NCI-H146 (cell line): ENCODE results near the gene SPINK1.
"Not testable (repeated sequence)": the region's sequence is repeated elsewhere in the genome, so short reads cannot be mapped to it uniquely, and the experiment has no call there.

Experiments
- DNase-seq: peaks from one replicate; lab custom pipeline; 2025; lab: John Stamatoyannopoulos, UW

SPINK1 gene

DNA sequence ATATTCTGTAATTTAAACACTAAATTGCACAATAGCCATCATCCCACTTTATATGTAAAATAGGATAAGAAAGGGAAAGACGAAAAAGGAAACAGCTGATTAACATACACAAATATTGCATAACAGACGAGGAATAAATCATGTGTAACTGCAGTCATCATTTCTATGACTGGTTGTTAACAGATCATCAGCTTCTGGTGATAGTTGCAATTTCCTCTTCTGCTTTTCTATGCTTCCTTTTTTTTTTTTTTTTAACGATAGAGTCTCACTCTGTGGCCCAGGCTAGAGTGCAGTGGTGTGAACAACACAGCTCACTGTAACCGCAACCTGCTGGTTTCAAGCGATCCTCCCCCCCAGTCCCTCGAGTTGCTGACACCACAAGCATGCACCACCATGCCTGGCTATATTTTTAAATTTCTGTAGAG, 26.4 kb downstream of the SPINK1 start:
- no peak for DNase-seq

DNA sequence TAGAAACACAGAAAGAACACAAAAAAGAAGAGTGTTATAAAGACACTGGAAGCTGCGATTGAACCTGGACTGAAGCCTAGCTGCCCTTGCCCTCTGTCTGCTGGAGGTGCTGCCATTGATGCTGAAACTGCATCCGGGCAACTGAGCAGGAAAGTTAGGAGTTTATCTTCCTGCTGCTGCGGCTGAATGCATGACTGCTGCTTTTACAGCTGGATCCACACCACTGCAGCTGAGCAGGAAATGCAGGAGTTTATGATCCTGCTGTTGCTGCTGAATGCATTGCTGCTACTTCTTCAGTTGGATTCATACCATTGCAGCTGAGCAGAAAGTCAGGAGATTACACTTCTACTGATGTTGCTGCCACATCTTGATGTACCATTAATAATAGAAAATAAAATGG, 27.1 kb downstream of the SPINK1 start:
- peak; percentile 24 for DNase-seq

DNA sequence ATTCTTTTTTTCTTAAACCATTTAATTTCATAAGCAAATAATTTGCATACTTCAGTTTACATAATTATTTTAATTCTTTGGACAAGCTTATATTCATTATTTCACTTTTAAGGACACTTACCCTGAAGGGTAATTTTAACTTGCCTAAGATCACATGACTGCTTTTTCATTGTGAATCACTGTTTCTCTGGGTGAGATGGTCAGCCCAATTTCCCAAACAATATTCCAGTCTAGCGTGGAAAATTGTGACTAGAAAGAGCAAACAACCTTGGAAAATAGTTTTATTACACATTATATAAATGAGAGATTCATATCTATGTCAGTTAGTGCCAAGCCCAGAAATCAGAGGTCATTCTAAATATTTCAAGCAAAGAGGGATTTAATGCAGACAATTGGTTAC, 27.5 kb downstream of the SPINK1 start:
- DNase-seq: no peak

DNA sequence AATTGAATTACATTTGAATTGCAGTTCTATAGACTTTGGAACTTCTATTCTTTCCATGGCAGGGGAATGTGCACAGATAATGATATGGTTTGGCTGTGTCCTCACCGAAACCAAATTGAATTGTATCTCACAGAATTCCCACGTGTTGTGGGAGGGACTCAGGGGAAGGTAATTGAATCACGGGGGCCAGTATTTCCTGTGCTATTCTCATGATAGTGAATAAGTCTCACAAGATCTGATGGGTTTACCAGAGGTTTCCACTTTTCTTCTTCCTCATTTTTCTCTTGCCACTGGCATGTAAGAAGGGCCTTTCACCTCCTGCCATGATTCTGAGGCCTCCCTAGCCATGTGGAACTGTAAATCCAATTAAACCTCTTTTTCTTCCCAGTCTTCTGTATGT, 28.3 kb downstream of the SPINK1 start:
- DNase-seq: not testable (repeated sequence)

DNA sequence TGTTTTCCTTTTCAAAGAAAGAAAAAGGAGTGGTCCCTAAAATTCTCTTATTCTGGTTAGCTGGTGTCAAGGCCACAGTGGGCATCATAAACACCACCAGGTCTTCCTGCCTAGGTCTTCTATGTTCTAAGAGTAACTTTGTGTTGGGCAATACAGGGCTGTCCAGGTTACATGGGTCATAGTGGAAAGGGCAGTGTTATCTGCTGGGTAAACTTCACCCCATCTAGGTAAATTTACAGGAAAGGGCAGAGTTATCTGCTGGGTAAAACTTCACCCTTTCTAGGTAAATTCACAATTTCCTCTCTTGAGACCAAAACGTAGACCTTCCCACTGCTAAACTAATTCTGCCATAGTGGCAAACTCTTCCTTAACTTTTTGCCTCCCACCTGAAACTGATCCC, 30.0 kb downstream of the SPINK1 start:
- DNase-seq: no peak

DNA sequence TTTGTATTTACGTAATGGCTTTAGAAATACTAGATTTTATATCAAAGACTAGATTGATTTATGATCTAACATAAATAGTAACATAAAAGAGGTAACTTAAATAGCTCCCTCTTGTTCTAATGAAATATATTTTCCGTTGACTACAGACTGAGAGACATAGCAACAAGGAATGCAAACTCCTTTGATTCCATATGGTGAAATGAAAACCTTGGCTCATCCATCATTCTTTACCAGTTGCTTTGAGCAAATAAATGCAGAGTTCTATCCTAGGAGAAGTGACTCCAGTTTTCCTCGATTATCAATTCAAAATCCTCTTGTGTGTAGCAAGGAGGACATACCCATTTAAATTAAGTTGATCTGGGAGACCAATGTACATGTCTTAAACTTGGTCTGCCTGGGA, 31.0 kb downstream of the SPINK1 start:
- DNase-seq: no peak

DNA sequence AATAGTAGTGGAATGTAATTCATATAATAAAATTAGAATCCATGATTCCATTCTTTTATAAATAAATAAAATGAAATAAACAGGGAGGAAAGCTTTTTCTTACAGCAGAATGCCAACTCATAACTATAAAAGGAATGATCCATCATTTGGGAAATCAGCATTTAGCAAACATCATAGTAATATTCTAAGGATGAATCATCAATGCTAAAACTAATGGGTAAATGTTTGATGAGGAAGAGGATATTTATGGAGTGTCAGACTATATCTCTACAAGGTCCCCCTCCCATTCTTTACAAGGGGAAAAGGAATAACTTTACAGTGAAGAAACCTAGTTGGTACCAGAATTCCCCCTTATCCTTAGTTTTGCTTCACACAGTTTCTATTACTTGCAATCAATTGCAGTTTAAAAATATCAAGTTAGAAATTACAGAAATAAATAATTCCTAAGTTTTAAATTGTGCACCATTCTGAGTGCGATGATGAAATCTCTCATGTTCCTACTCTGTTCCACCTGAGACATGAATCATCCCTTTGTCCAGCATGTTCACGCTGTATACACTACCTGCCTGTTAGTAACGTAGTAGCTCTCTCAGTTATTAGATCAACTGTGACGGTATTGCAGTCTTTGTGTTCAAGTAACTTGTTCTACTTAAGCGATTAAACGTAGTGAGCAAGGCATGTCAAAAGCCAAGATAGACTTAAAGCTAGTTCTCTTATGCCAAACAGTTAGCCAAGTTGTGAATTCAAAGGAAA, 34.7 kb downstream of the SPINK1 start:
- DNase-seq: no peak

DNA sequence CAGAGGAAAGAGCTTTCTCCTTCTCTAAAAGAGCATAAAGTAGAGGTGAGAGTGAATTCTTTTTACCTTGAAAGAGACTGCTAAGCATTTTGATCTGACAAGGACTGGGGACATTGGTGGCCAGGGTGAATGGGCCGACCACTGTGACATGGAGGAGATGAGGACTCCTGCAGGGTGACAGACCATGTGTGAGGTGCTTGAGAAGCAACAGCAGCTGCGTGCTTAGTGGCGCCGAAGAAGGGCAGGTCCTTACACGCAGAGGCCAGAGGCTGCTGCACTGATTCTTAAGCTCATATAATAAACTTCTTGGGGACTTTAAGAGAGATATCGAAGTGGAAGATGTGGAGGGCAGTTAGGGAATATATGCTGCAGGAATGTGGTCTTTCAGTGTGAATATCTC, 40.3 kb downstream of the SPINK1 start:
- DNase-seq: no peak

DNA sequence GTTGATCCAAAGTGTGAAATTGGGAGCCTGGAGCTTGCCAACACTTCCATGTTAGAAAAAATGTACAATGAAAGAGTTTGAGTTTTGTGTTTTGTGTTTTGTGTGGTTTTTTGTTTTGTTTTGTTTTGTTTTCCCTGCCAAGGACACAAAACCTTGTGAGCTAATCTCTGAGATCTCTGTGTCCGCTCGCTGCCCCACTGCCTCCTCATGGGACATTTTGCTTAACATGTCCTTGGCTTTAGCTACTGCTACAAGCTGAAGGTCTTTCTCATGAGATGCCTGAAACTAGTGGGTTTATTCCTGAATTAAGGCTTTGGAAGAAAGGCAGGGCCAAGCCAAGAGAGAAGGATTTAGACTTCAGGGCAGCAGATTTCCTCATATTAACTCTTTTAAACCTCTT, 41.7 kb downstream of the SPINK1 start:
- no peak for DNase-seq

DNA sequence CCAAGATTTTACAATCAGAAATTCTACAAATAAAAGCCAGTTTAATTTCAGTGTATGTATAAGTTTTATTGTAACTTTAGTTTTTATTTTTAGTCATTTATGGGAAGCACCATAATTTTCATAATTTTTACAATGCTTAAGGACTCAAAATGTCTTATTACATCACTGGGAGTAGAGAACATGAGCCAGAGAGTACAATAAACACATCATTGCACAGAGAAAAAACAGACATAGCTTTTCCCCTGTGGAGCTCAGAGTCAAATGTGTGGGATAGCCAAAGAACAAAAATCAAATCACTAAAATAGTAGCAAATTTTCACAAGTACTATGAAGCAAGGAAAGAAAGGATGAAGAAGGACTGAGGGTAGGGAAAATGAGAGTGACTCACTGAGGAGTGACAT, 43.4 kb downstream of the SPINK1 start:
- no peak for DNase-seq

DNA sequence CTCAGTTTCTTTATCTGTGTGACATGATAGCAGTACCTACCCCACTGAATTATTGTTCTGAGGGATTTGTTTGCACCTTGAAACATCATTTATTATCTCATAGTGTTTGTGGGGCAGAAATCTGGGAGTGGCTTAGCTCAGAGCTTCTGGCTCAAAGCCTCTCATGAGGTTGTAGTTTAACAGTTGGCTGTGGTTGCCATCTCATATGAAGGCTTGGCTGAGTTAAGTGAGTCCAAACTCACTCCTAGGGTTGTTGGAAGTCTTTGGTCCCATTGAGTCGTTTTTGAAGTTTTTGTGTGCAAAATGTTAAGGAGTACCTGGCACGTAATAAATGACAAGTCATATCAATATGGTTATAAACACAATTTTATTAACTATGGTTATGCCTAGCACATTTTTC, 45.3 kb downstream of the SPINK1 start:
- DNase-seq: no peak

DNA sequence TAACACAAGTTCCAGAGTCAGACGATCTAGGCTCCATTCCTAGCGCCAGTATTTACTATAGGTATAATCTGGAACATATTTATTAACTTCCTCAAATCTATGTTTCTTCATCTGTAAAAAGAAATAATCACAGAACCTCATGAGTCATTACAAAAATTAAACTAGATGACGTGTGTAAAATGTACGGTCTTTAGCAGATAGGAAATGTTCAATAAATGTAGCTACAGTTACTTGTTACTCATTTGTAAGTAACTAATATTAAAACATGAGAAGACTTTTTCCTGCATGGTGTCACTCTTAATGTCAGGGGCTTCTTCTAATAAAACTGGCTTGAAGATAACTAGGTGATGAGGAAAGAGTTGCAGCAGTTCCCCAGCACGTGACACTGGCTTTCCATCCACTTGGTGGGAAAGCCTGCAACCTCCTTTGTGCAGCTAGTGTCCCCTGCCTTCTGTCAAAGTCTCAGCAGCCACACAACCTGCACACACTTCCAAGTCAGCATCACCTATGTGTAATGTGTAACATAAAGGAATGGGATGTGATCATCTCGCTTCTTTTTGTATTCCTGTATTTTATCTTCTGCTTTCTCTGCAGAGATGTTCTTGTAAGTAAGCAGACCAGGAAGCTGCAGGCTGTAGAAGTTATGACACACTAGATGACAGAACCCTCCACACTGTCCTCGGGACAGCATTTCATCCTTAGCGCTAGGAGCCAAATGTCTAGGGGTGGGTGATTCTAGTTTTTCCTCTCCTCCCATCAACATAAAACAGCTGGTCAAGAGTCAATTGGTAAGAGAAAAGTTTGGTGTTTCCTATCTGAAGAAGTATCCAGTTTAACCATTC, 47.1 kb downstream of the SPINK1 start:
- no peak for DNase-seq

DNA sequence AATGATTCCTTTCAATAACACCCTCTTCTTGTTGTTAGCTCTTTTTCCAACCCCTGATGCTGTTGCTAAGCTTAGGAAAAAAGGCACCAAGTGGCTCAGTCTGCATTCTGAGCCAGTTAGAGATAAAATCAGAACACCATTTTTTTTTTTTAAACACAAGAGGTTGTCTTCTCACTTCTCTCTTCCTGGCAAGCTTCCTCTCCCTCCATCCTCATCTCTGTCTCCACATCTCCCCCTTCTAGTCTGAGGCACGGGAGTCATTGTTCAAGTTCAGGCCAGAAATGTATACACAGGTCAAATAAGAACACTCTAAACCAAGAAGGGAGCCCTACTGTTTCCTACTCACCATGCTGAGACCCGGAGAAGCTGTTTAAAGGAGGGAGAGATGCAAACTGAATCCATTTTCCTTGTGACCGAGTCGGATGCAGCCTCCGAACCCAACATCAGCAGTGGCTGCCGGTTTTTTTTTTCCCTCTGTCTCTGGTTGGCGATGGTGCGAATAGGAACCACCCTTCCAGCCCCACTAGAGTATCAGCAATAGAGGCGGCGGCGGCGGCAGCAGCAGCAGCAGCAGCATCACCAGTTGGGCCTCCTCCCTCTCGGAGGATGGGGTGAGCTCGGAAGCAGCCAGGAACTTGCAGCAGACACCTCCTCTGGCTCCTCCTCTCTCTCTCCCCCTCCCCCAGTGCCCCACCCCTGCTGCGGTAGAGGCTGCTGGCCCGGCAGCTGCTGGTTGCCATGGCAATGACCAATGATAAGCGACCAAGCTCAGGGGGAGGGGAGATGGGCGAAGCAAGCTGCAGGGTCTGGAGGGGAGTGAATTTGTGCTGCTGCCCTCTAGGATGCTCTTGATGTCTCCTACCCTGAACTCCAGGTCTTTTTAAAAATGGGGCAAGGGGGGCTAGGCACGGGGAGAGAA, 49.1 kb downstream of the SPINK1 start, which contains the start of gene JAKMIP2:
Gene JAKMIP2, minus strand, starts transcription at position 619 of the 919 bp plus-strand sequence. CDS start 110,922 bp downstream, outside the sequence.
- DNase-seq: peak; percentile 98

DNA sequence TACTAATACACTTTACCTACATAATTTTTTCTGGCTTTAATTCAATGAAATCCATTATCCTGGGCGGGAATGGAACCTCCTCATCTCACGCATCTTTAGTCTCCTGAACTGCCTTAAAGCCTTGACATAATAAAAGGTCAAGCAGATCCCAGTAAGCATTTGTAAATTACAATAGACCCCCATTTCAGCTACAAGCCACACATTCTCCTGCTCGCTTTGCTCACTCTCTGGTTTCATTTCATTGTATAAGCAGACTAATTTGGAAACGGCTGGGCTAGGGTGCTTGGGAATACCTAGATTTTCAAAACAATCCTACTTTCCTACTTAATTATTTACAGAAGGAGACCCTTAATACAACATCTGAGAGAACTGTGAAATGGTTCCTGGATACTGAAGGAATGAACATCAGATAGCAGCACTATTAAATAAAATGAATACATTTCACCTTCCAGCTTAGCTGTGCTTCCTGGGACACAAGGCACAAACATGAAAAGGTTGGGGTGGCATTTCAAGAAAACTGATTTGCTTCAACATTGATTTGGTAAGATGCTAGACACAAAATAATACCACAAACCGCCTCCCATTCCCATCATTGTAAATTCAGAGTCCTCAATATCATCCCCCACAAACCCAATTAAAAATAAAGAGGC, 50.4 kb downstream of the SPINK1 start:
- no peak for DNase-seq

DNA sequence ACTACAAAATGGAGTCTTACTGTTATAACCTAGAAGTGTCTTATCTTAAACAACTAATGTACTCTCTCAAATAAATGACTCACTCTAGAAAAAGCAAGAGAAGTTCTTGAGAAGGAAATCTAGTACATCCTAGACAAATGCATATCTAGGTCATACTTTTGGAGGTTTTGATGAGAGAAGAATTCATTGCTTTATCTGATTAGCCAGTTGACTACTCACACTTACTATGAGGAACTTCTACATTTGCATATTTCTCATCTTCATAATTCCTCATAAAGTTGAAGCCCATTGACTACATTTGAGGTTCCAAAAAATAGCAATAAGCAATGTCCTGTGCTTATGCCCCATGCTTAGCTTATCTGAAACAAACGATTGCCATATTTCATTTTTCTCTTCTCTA, 51.8 kb downstream of the SPINK1 start:
- DNase-seq: no peak

DNA sequence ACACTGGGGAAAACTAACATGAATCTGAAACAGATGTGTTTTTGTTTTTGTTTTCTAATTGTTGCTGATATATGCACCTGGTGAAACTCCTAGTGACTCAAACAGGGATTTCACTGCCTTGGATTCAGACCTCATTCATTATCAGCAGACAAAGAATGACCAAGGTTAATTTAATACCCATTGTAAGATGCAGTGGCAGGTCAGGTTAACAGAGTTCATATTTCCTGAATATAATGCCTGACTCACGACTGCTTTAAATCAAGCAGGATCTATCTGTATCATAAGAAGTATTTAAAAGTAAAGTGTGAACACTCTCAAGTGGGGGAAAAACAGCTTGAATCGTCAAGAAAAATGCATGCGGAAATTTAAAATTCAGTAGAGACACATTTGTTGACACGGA, 54.5 kb downstream of the SPINK1 start:
- no peak for DNase-seq
